Measurements from ENCODE around the gene OPCML. TPM values are rescaled to one million over a fixed set of nuclear protein-coding genes. Genes with fewer than 3 reads are reported as not detected.

OPCML gene
- total RNA-seq, 1 donor from 2014 or later: 0.10 TPM

DNA sequence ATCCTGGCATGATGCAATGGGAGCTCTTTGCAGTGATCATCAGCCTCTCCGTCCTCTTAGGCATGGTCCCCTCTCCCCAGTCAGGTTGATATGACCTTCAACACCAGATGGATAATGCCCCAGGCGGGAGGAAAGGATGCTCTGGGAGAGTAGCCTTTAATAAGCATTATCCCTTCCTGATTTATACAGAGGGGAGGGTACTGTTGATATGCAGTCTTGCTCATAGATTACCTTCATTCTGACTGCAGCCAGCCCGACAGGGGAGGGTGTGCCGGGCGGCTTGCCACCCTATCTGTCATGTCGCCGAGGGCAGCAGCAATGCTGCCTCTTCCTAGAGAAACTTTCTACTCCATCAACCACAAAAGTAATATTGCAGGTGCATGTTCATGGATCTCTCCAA is 497.4 kb downstream of the OPCML start:
- no peak for DNase-seq (ENCODE audit: low spot score)

DNA sequence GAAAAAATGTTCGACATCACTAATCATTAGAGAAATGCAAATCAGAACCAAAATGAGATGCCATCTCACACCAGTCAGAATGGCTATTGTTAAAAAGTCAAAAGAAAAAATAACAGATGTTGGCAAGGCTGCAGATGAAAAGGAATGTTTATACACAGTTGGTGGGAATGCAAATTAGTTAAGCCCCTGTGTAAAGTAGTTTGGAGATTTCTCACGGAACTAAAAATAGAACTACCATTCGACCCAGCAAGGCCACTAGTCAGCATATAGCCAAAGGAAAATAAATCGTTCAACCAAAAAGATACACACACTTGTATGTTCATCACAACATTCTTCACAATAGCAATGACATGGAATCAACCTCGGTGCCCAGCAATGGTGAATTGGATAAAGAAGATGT is 503.2 kb downstream of the OPCML start:
- DNase-seq (ENCODE audit: low spot score): no peak

DNA sequence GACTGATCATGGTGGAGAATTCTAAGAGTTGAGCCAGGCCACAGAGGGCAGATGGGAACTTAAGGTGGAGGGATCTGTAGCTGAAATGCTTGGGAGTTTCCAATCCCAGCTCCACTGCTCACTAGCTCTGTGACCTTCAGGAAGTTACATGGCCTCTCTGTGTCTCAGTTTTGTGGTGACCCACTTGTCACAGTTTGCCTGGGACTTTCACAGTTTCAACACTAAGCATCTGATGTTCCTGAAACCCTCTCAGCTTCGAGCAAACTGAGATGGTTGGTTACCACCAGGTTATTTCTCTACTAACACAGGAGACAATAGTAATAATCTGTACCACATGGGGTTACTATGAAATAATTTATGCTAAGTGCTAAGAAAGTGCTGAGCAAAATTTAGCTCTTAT is 505.3 kb downstream of the OPCML start:
- DNase-seq (ENCODE audit: low spot score): no peak

DNA sequence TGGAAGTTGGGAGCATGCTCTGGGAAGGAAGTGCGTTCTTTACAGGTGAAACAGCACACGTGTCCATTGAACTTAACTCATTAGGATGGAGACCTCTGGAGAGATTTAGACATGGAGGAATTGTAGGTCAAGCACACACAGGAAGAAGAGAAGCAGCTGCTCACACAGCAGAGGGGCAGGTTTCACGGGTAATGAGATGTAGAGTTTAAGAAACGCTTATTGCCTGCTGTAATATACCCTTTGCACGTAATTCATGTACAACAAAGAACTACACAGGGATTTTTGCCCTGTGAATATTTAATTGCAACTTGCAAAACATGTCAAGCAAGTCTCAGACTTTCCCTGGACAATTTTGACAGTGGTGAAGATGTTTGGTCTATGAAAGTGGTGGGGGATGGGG is 508.0 kb downstream of the OPCML start:
- no peak for DNase-seq (ENCODE audit: low spot score)

DNA sequence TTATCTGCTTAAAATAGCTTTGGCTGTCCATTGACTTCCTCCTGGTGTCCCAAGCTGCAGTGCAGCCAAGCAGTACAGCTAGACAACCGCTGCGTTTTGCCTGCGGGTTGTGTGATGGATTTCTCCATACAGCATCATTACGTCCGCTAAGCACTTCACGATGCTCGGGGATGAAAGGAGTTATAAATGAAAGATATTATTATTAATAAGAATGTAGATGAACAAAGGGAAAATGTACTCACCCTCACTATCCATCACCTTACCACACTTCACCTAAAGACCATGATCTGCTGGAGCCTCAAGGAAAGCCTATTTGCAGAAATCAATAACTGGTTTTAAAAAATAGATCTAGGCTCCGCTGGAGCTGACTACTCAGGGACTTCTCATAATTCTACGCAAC is 509.1 kb downstream of the OPCML start:
- no peak for DNase-seq (ENCODE audit: low spot score)

DNA sequence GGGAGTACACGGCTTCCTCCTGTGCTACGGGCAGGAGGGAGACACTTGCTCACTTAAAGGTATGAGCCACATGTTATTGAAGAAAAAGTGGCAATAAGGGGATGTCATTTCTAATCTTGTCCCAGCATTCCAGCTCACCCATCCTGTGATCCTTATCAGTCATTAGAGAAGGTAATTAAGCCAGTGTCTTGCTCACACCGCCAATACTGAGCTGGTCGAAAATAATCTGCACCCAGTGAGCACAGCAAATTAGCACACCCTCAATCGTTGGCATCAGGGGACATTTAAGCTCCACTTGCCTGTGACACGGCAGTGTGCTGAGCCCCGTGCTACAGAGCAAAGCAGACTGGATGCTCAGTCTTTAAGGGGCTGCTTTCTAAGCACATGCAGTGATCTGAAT is 510.7 kb downstream of the OPCML start:
- no peak for DNase-seq (ENCODE audit: low spot score)

DNA sequence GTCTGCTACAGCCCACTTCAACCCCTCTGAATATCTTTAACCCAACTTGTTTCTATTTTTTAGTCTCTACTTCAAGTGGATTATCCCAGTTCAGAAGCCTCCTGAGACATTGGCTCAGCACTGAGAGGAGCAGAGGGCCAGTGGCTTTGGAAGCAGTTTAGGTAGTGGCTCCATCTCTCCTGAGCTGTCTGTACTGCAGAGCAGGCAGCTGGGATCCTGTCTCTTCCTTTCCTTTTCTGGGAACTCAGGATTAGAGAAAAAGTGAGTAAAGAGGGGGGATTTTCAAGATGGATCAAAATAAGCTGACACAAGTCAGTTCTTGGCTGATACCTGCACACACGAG is 512.0 kb downstream of the OPCML start:
- no peak for DNase-seq (ENCODE audit: low spot score)

DNA sequence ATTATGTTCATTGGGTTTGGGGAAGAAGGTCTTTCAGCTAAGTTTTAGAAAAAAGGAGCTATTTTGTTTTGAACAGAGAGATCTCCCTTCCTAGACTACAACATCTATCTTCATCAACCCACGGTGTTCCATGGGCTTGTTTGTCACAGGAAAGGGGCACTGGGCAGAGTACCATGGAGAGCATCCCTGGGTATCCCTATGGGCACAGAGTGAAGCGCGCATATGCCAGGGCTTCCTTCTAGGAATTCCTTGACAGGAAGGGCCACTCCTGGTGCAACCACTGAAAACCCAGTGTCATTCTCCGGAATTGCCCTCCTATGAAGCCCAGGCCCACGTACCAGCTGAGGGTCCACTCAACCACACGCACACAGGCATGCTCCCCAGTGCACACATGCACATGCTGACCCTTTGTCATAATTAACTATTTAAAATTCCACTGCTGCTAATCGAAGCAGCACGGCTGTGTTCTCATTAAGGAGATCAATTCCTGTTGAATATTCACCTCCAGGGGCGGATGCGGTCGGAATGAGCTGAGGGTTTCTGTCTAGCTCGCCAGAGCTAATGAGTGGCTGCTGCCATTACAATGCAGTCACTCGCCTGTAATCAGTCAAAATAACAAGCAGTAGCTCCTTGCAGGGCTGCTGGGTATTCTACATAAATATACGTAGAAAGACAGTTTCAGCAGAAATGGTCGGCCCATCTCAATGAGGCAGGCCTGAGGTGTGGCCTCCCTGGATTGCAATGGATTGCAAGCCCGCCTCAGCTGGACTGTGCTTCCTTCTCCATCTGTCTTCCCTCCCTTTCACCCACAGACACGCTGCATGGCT is 512.5 kb downstream of the OPCML start:
- no peak for DNase-seq (ENCODE audit: low spot score)

DNA sequence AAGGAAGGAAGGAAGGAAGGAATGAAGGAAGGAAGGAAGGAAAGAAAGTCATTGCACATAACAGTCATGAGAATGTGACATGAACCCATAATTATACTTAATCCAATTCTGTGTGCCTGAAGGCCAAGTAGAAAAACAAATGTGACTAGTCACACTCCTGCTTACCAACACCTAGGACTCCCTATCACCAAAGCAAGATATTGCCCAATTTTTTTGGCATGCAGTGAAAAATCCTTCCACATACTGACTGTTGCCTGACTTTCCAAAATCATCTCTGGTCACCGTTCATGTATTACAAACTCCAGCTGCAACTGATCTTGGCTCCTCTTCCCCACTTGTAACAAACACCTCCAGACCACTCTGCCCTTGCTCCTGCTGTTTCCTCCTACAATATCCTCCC is 516.8 kb downstream of the OPCML start:
- no peak for DNase-seq (ENCODE audit: low spot score)

DNA sequence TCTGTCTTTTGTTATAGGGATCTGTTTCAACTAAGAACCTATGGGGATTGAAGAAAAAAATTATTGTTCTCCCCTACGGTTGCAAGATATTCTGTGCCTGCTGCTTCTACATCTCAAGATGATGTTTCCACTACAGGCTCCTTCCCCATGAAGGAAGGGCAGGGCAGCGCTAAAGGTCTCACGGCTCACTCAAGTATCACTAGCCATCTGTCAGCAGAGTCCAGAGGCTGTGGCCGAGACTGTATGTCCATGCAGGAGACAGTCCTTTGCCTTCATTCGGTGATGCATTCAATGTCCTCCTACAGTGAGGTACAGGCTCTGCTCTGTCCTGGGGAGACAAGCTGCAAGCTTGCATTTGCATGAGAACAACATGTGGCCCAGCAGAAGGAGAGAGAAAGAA is 518.0 kb downstream of the OPCML start:
- no peak for DNase-seq (ENCODE audit: low spot score)

DNA sequence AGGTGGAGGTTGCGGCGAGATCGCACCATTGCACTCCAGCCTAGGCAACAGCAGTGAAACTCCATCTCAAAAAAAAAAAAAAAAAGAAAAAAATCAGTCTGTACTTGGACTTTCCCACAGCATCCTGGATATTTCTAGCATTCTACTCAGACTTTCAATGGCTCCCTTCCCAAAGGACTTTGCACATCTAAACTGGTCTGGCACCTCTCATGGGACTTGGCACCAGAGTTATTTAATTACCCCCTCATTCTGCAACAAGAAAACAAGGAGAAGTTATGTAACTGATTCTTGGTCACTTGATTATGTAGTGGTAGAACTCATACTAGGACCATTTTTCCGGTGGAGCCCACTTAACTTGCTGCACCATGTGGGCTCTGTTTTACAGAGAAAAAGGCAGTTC is 519.5 kb downstream of the OPCML start:
- no peak for DNase-seq (ENCODE audit: low spot score)

DNA sequence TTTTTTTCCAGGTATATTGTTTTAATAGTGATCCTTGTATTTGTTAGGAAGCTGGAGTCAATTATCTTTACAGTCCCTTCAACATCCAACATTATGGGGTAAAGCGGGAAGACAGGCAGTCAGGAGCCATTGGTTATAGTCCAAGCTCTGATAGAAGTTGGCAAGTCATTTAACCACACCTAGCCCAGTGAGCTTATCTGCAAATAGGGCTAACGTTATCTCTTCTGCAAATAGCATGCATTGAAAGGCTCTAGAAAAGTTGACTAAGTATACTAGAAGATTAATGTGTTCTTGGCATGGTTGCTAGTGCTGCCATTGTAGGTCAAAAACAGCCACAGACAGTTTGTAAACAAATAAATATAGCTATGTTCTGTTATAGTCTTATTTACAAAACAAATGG is 520.7 kb downstream of the OPCML start:
- no peak for DNase-seq (ENCODE audit: low spot score)

DNA sequence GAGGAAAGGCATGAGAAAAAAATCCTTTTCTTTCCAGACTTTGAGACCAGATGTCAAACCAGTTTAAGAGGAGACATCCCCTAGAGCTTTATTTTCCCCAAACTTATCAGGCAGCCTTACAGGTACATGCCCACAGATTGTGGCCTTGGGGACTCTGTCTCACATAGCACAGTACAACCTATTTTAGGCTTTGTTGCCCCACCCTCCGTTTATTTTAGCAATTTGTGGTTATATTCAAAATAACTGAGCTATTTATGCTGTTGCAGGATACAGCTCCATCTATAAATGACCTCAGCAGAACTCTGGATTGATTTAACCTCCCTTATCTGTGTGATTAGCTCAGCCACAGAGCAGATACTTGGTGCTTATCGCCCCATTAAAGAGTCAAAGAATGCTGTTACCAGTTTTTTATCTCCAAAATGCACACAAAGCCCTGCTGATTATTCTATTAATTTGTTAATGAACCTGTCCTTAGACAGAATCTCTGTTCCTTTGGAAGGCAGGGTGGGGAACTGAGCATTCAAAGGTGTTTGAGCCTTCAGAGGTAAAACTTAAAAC is 525.2 kb downstream of the OPCML start:
- DNase-seq (ENCODE audit: low spot score): no peak

DNA sequence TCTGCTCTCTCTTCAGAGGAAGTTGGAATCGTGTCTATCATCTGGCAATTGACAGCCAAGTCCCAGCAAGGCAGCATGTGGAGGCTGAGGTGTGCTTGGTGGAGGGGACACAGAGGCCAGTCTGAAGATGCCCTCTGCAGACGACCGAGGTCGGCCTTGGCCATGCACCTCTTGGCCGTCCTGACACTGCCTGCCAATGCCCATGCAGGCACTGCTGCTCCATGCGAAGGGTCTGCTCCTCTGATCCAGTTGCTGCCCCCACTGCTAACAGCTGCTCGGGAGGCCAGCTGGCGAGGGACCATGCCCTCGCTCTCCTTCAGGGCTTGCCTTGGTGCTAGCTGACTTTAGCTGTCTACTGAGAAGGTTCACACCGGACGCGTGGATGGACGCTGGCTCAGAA is 527.9 kb downstream of the OPCML start:
- DNase-seq (ENCODE audit: low spot score): no peak

DNA sequence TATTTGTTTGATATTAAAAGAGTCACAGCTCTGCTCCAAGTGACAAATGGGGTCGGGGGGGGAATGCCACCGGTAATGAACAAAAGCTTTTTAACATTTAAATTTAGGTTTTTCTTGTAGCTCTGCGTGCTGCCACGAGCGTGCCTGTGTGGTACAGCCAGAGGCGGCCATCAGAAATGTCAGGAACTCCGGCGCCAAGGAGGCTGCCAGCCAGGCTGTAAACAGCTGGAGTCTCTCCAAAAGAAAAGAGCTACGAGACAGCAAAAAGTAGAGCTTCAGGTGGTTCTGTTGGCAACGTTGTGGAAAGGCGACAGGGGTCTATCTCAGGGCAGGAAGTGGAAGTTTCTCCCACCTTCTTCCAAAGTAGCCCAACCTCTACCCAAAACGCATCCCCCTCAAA is 532.8 kb downstream of the OPCML start:
- no peak for DNase-seq (ENCODE audit: low spot score)

DNA sequence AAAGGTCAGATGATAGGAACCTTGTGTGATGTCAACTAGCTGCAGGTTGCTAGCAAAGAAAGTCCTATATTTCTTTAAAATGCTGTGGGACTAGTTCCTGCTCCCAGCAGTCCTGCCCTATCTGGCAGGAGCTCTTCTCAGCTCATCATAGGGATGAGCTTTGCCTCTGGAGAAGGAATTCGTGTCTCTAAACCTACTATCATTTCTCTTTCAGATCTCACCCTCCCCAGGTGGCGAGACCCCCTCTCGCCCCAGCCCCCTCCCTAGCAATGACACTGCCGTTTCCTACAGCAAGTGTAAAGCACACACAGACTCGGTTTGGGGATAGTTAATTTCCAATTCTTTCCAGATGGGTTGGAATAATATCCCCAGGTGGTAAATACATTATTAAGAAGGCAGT is 533.3 kb downstream of the OPCML start:
- DNase-seq (ENCODE audit: low spot score): no peak

DNA sequence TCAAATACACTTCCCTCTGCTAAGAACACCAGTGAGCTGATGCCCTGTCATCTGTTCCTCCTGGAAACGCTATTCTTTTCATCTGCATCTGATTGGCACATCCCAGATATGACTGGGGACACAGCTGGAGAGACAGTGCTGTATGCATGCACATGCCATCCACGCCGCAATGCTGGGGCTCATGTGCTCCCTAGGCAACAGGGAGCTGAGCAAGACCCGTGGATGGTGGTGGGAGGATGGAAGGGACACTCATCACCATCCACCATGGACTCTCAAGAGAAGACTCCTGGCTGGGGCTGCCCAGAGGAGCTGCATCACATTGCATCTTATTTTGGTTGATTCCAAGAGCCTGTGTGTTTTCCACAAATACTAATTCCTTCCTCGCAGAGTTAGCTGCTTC is 534.9 kb downstream of the OPCML start:
- DNase-seq (ENCODE audit: low spot score): no peak

DNA sequence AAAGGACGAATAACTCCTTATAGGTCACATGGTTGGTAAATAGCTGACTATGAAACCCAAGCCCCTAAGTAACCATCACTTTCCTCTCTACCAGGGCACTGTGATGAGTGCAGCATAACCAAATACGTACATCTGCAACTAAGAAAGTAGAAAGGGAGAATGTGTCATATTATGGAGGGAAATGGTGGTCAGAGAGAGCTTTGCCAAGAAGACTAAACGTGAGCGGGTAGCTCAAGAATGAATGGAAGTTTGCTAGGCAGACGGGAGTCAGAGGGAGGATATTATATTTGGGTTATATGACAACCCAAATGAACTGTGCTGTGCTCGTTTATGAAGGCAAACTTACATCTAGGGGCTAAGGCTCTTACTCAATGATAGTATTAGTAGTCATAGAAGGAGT is 537.3 kb downstream of the OPCML start:
- DNase-seq (ENCODE audit: low spot score): no peak

DNA sequence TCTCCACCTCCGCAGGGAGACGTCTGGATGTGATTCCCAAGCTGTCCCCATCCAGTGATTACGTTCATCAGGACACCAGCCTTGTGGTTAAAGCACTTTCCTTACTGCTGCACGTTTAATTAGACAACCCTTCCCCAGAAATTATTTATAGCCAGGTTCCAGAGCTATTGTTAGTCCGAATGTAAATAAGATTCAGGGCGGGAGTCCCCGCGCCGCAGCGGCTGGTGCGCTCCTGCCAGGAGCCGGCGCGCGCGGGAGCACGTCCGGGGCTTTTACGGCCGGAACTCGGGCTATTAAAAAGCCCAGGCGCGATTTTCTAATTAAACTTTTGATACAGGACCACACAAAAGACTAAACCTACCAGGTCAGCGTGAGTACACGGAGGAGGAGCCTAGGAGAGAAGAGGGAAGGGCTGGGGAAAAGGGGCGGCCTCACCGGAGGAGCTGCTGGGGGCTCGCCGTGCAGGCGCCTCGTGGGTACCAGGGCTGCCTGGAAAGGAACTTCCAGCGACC is 538.3 kb downstream of the OPCML start:
- no peak for DNase-seq (ENCODE audit: low spot score)

DNA sequence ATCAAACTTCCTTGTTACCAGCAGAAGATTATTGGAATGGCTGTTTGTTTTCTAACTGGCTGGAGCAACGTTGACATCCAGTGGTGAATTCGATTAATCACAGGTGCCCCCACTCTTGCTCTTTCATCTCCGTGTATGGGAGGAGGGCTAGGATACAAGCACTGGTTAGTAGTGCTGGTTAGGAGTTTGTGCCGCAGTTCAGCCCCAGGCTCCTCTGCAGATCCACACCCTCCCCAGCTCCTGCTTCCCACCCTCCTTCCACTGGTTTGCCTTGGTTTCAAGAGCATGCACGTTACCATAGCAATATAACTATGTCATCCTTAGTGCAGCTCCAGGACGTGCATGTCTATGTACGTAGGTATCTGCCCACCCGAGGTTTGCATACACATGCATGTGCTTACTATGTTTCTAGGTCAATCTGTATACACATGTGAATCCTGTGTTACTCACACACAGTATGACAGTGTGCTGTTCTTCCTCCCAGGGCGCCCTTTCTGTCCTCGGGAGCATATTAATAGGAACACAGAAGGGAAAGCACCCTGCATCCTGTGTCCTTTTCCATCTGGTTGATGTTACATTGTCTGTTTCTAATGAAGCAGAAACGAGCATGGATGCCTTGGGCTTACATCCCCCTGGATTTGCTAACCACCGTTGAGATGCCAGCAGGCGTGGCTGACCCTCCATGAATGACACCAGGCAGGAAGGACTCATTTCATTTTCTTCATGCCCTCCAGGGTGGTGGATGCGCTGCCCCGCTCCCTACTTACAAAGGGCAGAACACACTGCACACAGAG is 539.3 kb downstream of the OPCML start:
- DNase-seq (ENCODE audit: low spot score): no peak

DNA sequence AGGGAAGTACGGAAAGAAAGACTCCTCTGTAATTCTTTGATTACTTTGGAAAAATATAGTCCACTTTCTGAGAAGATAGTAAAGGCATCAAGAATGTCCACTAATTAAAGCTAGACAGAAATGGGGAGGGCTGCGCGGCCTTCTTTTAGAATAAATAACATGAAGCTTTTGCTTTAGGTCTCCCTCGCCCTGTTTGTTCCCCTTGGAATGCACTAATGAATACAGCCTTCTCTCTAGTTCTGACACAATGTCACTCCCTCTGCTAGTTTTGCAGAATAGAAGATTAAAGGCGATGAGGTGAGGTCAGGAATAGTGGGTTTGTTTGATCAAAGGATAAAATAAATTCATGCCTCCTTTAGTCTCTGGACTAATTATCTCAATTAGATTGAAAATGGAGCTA is 543.9 kb downstream of the OPCML start:
- no peak for DNase-seq (ENCODE audit: low spot score)

DNA sequence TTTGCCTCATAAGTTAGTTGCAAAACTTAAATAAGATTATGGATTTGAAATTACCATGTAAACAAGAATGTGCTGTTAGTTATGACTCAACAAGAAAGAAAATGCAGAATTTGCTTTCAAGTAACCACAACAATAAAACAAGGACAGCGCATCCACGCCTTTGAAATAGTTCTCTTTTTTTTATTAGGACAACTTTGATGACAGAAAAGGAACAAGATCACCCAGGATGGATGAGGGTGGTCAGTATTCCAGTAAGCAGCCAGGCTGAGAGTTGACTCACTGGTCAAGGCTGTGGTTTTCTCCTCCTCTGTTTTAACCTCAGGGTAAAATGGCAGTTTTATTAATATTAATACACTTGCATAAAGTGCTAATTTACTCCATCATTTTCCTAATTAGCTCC is 544.4 kb downstream of the OPCML start:
- no peak for DNase-seq (ENCODE audit: low spot score)

DNA sequence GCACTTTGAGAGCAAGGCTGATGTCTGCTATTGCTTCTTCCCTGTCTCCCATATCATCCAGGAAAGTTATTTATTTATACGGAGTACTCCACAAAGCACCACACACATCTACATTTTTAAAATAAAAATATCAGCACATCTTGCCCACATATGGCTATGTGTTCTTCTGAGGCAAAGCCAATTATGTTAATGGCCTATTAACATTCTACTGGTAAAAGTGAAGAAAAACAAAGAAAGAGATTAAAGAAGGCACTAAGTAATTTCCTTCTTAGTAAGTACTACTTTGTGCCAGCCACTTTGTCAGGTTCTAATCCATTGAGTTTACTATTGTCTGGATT is 548.7 kb downstream of the OPCML start:
- no peak for DNase-seq (ENCODE audit: low spot score)
